Measurements from ENCODE around the gene BOK. TPM values are rescaled to one million over a fixed set of nuclear protein-coding genes. Genes with fewer than 3 reads are reported as not detected.

The BOK gene
- total RNA-seq, 1 experiment from 2014 or later = 41.5 TPM

DNA sequence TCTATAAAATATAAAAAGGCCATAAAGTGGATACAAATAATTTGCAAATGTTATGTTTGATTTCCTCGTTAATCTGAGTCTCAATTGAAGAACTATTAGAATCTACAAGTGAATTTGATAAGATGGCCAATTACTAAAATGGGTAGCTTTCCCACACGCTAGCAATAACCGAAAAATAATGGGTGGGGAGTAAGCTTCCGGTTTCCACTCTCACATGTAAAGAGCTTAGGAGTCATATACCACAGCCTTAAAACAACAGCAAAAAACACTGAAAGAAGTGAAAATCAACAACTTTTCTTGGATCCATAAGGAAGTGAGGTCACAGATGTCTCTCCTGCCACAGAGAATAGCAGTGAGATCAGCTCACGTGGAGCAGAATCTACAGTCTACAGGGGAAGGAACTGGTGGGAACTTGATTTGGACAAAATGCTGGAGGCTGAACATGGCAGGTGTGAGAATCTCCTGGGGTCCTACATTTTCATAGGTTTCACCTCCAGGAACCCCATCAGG, 59.8 kb downstream of the BOK start:
- ATAC-seq = no peak
- intact Hi-C loops (cut with micrococcal nuclease) = no loop called here
- no peak overlapping the region for H2AFZ ChIP-seq (ENCODE audit: low read depth, low read length, poor library complexity, severe bottlenecking)
- H3K27me3 ChIP-seq (ENCODE audit: insufficient read depth, low read length) = no peaks in the 10 kb centered on the region
- CTCF ChIA-PET = no interaction called here
- H3K9ac ChIP-seq (ENCODE audit: low read length) = no peak overlapping the region
- POLR2A ChIA-PET = no interaction called here
- no peak for DNase-seq (ENCODE audit: low read depth, low spot score)
- TF ChIP-seq JUND (IDR thresholded peaks at IDR 0.05) (no peak), YY1 (IDR thresholded peaks at IDR 0.05; ENCODE audit: extremely low read depth, insufficient replicate concordance, low read depth, low read length) (no peak), POLR2AphosphoS5 (IDR thresholded peaks at IDR 0.05; ENCODE audit: low read depth, low read length) (no peak), ELF1 (IDR thresholded peaks at IDR 0.05; ENCODE audit: borderline replicate concordance, low read depth) (no peak), SRF (IDR thresholded peaks at IDR 0.05; ENCODE audit: low read depth) (no peak), POLR2A (IDR thresholded peaks at IDR 0.05; ENCODE audit: borderline replicate concordance, extremely low read depth, insufficient read depth, insufficient read length) (no peak)
- TF ChIP-seq, protein P1, sequence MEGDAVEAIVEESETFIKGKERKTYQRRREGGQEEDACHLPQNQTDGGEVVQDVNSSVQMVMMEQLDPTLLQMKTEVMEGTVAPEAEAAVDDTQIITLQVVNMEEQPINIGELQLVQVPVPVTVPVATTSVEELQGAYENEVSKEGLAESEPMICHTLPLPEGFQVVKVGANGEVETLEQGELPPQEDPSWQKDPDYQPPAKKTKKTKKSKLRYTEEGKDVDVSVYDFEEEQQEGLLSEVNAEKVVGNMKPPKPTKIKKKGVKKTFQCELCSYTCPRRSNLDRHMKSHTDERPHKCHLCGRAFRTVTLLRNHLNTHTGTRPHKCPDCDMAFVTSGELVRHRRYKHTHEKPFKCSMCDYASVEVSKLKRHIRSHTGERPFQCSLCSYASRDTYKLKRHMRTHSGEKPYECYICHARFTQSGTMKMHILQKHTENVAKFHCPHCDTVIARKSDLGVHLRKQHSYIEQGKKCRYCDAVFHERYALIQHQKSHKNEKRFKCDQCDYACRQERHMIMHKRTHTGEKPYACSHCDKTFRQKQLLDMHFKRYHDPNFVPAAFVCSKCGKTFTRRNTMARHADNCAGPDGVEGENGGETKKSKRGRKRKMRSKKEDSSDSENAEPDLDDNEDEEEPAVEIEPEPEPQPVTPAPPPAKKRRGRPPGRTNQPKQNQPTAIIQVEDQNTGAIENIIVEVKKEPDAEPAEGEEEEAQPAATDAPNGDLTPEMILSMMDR (IDR thresholded peaks at IDR 0.05 in 2 of 3, conservative IDR thresholded peaks at IDR 0.05 in 1 of 3; ENCODE audit: borderline replicate concordance in 1 of 3, insufficient read depth in 1 of 3, low read depth in 2 of 3, low read length in 2 of 3) = no peak
- TF ChIP-seq, protein P2, sequence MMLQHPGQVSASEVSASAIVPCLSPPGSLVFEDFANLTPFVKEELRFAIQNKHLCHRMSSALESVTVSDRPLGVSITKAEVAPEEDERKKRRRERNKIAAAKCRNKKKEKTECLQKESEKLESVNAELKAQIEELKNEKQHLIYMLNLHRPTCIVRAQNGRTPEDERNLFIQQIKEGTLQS (IDR thresholded peaks at IDR 0.05) = no peak
- H3K9me3 ChIP-seq (ENCODE audit: control insufficient read depth in 1 of 2, insufficient read depth in 1 of 2, low read depth in 1 of 2, low read length in 2 of 2) = no peaks in the 10 kb centered on the region
- no TSS peak for BruUV-seq (replicated peaks)
- no peak overlapping the region for H3K27ac ChIP-seq (ENCODE audit: low read depth, low read length)
- peaks cover 3 to 17% of the 10 kb centered on the region in 2 experiments; a peak in 2 of 4 replicates for H3K36me3 ChIP-seq (ENCODE audit: control insufficient read depth in 1 of 2, insufficient read depth in 2 of 2, low read length in 2 of 2)
- peaks cover 19% of the 10 kb centered on the region; the same call in 1 of the 2 replicates for H4K20me1 ChIP-seq (ENCODE audit: insufficient read depth)
- H3K4me1 ChIP-seq (ENCODE audit: control insufficient read depth in 1 of 2, insufficient read depth in 2 of 2, low read length in 2 of 2) = peaks cover 0 to 35% of the 10 kb centered on the region in 2 experiments; a peak in 2 of 4 replicates
- RAD21 ChIA-PET (ENCODE audit: low non-redundant PET in 1 of 2, low total read pairs in 2 of 2, uncharacterized antibody in 2 of 2, unreplicated experiment in 2 of 2) = no interaction called here
- H3K4me2 ChIP-seq (ENCODE audit: low read length) = no peak overlapping the region
- H3K4me3 ChIP-seq (replicated peaks in 1 of 2; ENCODE audit: low read depth in 1 of 2, low read length in 2 of 2) = no peak overlapping the region
- no peaks in the 10 kb centered on the region for H3K9me2 ChIP-seq (ENCODE audit: insufficient read depth)
- H3K79me2 ChIP-seq (ENCODE audit: insufficient read depth, low read length) = peaks cover 98% of the 10 kb centered on the region

All from HCT116 (cell line).